ENCODE data around the gene ARIH1.
"Not testable (repeated sequence)": the region's sequence is repeated elsewhere in the genome, so short reads cannot be mapped to it uniquely, and the experiment has no call there.

ARIH1 gene

DNA sequence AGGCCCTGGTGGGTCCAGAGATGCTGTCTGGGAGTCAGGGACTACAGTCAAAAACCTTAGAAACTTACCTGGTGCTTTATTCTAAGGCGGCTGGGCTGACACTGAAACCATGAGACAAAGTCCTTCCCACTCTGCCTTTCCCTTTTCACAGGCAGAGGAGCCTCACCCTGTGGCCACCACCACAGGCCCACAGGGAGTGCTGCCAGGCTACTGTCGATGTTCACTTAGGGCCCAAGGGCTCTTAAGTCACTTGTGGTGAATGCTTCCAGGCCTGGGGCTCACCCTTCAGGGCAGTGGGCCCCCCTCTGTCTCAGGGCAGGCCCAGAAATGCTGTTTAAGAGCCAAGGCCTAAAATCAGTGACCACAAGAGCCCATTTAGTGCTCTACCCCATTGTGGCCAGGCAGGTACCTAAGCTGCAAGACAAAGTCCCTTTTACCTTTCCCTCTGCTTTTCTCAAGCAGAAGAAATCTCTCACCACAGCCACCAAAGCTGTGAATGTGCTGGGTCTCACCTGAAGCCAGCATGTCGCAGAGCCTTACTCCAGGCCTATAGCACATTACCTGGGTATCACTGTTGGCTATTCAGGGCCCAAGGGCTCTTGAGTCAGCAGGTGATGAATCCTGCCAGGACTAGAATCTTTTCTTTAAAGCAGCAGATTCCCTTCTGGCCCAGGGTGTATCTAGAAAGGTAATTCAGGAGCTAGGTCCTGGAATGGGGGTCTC, 140.8 kb downstream of the ARIH1 start:
- DNase-seq, result no peak

- not testable (repeated sequence) for DNase-seq
These were observed 141.6 kb downstream of the ARIH1 start for GRCh38 chr15:72615533-72616233.

DNA sequence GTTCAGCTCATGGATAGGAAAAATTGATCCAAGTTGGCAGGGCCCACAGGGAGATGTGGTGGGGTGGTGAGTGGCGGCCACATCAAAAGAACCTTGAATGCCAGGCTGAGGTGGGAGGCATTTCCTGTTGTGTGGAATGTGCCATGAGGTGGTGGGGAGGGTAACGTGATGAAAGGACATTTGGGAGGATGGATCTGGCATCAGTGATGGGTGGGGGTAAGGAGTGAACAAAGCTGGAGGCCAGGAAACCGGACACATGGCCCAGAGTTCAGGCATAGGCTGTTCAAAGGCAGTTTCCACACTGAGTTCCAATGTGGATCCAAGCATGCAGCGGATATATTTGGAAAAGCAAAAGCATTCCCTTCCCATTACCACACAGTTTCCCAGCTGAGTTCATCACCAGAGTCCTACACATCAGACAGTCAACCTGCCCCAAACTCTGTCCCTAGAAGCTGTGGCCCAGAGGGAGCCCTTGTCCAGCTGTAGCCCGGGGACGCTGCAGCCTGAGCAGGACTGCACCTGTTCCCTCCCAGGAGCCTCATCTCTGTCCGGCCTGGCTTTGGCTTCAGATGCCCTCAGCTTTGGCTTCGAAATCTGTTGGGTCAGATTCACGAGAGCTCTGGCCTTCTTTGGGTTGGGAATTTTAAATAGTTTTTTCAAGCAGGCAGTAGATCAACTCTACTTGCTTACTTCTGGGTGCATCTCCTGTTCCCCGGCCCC, 142.5 kb downstream of the ARIH1 start:
- DNase-seq, result no peak

DNA sequence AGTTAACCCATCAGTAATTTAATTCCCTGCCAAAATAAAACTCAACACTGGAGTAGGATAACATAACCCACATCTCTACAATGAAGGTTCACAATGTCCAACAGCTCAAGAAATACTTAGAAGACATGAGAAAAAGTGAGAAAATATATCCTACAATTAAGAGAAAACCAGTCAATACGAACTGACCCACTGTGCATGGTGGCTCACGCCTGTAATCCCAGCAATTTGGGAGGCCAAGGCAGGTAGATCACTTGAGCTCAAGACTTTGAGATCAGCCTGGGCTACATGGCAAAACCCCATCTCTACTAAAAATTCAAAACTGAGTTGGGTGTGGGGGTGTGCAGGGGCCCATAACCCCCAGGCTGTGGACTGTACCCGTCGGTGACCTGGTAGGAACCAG, 149.7 kb downstream of the ARIH1 start:
- DNase-seq, result not testable (repeated sequence)

- DNase-seq, result not testable (repeated sequence)
These were observed 152.0 kb downstream of the ARIH1 start for GRCh38 chr15:72626153-72626552.

- DNase-seq, result not testable (repeated sequence)
These were observed 154.3 kb downstream of the ARIH1 start for GRCh38 chr15:72628249-72629067.

DNA sequence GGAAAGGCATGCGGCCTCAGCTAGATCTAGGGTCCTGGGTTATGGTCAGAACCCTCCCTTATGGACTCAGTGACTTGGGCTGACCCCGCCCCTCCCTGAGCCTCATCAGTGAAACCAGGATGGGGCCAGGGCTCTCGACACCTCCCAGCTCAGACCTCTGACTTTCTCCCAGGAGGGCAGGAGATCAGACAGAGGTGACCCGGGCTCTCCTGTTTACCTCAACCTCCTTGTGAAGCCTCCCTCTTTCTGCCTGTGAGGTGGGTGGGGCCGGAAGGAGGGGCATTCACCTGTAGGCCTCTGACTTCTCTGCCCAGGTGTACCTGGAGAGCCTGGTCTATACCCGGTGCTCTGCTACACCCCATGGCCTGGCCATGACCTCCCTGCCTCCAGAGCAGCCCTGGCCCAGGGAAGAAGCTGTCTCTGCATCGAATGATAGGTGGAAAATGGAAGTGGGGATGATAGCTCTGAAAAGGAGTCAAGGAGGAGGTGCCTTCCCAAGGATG, 155.0 kb downstream of the ARIH1 start:
- DNase-seq, result not testable (repeated sequence)

DNA sequence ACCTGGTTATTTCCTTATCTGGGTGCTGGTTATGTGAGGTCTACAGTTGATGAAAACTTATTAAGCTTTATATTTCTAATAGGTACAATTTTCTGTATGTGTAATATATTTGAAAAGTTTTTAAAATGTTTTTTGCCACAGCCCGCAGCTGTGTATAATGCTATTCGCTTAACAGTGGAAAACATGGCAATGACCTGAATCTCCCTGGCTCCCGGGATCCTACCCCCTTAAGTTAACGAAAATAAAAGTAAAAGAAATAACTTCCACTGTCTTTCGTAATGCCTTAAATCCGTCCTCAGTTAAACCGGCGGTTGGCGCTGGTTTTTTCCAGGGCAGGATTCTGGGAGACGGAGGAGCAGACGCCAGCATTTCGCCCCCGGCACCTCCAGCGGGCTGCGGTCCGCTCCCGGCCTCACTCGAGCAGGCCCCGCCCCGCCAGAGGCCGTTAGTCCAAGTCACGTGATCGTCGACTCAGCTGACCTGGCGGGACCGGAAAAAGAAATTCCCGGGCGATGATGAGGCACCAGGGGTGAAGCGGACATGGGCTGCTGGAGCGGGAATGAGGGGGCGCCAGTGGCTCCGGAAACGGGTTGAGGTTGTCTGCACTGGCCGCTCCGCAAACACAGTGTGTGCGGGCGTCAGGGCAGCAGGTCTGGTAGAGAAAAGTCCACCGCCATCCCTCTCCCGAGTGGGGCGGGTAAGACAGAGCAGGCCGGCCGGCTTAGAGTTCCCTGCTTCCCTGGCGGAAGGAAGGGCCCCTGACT, 162.6 kb downstream of the ARIH1 start:
- not testable (repeated sequence) for DNase-seq

DNA sequence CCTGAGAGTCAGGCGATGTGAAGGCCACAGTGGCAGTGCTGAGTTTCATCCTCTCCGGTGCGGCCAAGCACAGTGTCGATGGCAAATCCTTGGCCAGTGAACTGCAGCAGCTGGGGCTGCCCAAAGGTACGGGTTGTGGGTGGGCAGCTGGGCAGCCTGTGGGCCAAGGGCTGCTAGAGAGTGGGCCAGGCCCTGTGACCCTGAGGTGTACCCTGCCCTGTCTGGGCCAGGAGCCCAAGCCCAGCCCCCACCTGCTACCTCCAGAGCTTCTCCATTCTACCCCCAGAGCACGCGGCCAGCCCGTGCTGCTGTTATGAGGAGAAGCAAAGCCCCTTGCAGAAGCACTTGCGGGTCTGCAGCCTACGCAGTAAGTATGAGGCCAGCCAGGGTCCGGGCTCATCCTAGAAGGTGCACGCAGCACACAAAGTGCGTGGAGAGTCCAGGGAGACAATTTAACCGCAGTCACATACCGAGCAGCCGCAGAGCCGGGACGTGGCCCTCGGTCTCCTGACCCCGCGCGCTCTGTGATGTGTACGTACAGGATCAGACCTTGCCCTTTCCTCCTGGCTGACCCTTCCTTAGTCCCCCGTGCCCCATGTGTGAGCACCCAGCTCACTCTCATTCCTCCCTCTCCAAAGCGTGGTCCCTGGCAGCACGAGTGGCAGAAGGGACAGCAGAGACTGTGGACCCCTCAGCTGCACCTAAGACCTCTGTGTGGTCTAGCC, 165.8 kb downstream of the ARIH1 start:
- not testable (repeated sequence) for DNase-seq

DNA sequence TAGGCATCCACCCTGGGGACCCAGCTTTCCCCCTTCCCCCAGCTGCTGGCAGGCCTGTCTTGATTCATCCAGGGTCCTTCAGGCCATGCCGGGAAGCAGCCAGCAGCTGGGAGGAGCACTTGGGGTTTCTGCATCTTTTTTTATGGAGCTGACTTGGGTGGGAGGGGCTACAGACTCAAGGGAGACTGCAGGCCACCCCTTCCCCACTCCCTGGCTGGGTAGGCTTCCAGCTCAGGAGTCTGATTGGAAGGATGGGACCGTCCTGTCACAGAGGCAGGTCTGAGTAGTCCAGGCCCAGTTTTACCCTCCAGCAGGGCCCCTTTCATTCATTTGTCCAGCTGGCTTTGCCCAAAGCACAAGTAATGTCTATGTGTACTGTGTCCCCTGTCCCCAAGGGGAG, 168.1 kb downstream of the ARIH1 start:
- not testable (repeated sequence) for DNase-seq

DNA sequence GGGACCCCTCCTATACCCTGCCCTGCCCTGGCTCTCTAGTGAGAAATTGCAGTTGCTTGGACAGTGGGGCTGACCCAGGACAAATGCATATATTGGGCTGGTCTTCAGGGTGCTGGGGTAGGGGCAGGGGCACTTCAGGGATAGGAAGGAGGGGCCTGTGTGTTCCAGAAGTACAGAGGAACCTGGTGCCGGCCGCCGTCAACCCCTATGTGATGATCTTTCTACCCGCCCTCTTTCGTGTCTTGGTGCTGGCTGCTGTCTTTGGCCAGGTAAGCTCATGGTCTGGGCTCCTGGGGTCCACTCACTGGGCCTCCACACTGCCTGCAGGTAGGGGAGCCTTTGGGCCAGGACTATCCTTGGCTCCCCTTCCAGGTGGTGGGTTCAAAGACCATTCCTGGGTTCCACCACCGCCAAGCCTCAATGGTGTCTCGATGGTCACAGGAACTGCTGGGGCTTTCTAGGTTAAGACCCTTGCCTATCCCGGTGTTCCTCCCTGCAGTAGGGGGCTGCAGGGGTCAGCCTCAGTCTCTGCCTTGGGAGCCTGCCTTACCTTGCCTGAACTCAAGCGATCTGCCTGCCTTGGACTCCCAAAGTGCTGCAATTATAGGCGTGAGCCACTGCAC, 174.6 kb downstream of the ARIH1 start:
- DNase-seq, result not testable (repeated sequence)

Measured in NCI-H1436 (cell line).